GM19328 (cell line): ENCODE results near the gene OGT.
A peak's percentile ranks its signal among the peaks of the same experiment; 100 is the strongest.
"Not testable (repeated sequence)": the region's sequence is repeated elsewhere in the genome, so short reads cannot be mapped to it uniquely, and the experiment has no call there.

Experiments
- ATAC-seq: cut with Tn5 transposase; IDR thresholded peaks from one replicate; pipeline ENCODE4 v1.9.1; 2021; ENCODE audit warnings: mild to moderate bottlenecking, moderate library complexity; ENCODE audit not compliant: unreplicated experiment

OGT gene

DNA sequence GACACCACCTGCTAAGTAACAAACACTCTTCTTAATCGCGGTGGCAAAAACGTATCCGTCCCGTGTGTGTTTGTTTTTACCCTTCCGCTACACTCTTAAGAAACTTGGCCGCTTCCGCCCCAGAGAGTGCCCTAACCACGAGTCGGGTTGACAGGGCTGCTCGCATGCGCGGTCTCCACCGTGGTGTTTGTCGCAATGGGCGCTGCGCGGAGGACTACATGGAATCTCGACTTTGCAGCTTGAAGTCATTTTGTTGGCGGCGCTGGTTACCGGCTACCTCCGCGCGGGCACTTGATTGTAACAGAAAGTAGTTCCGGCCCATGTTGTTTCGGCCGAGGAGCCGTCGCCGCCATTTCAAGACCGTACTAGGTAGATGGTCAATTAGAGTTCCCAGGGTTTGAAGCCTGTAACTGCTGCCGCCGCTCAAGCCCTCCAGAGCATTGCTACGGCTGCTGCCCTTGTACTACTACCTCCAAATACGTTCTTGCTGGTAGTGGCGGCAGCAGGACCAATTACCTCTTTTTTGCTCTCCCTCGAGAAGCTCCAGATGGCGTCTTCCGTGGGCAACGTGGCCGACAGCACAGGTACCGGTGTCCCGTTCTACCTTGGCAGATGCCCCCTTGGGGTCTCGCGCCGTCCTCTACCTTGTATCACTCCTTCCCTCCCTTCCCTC lies at the start of gene OGT:
Gene OGT, plus strand, starts transcription at position 352 of the 673 bp plus-strand sequence. Its CDS starts 196 bp downstream, at position 548.
- peak; percentile 84 for ATAC-seq

DNA sequence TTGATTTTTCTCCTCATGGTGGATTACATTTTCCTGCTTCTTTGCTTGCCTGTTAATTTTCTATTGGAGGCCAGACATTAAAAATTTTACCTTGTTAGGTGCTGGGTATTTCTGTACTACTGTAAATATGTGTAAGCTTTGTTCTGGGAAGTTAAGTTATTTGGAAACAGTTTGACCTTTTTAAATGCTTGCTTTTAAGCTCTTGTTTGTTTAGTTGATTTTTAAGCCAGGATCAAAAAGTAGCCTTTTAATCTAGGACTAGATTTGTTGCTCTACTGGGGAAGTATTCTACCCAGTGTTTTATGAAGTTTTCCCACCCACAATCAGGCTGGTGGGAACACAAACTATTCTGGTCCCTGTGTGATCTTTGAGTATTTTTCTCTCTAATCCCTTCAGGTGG lies 45.1 kb upstream of the OGT start:
- ATAC-seq: no peak

DNA sequence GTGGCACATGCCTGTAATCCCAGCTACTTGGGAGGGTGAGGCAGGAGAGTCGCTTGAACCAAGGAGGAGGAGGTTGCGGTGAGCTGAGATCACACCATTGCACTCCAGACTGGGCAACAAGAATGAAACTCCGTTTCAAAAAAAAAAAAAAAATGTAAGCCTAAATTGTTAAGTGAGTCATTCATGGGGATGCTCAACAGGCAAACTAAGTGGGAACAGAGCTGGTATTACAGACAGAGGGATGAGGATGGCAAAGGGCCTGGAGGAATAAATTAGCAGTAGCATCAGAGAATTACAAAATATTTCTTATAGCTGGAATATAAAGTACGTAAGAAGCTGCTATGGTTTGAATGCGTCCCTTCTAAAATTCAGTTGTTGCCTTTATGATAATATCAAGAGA lies 43.4 kb upstream of the OGT start:
- ATAC-seq: no peak

DNA sequence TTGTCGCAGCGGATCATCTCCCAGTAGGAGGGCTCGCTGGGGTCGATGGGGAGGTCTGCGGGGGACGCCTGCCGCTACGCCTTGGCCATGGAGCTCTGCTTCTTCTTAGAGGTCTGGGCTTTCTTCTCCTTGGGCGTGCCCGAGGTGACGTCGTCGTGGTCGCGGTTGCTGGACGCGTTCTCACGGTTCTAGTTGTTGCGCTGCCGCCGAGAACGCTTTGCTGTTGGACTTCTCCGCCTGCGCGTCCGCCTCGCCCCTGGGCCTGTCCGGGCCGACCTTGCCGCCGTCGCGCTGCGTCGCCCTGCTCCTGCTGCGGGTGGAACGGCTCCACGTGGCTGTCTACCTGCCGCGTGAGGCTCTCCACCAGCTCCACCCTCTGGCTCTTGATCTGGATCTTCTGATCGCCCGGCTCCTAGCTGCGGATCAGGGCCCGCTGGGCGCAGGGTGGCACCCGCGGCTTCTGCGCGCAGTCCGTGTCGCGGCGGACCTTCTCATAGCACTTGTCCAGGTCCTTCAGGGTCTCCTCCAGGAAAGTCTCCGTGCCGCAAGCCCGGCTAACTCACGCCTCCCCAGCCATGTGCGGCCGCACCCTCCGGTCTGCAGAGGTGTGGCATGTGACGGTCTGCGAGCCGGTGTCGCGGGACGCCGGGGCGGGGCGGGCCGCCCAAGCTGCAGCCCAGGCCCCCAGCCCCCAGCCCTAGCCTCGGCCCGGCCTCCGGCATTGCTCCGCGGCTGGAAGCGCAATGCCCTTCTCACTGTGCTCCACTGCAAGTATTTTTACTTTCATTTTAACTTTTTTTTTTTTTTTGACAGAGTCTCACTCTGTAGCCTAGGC lies 40.5 kb upstream of the OGT start:
- ATAC-seq: no peak

DNA sequence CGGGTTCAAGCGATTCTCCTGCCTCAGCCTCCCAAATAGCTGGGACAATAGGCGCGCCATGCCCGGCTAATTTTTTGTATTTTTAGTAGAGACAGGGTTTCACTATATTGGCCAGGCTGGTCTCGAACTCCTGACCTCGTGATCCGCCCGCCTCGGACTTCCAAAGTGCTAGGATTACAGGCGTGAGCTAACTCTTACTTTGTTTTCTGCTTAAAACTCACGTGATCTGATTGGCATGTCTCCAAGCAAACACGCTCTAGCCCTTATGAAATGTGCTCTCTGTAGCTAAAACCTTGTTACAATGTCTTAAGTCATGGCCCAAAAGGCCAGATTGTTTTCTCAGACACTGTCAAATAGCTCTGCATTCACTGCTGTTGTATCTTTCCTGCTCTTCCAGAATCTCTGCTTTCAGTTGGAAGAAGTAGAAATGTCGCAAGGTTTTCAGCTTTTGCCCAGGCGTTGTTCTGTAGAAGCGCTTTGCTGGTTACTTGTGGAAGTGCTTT lies 39.7 kb upstream of the OGT start:
- ATAC-seq: no peak

DNA sequence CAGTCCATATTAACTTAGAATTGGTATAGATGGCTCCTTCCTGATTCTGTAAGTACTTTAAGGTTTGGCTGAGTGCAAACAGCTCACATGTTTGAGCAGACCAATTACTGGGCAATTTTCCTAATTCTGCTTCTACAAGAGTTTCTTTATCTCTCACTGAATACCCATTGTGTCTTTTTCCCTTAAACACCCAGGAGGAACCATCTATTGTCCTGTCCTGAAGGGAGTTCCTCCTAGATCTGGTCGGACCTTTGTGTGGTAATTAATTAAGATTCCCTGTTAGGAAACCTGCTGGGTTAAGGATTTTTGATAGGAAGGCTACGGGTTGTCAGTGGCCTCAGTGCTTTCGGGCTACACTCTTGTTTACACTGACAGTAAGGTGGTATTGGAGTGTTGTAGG lies 36.9 kb upstream of the OGT start:
- ATAC-seq: not testable (repeated sequence)

DNA sequence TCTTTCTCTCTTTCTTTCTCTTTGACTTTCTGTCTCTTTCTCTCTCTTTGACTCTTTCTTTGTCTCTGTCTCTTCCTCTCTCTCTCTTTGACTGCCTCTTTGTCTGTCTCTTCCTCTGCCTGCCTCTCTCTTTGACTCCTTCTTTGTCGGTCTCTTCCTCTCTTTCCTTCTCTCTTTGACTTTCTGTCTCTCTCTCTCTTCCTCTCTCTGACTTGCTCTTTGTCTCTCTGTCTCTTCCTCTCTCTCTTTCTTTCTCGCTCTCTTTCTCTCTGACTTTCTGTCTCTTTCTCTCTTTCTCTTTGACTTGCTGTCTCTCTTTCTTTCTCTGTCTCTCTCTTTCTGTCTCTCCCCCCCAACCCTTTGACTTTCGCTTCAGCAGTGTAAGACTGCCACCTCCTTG lies 36.4 kb upstream of the OGT start:
- no peak for ATAC-seq

DNA sequence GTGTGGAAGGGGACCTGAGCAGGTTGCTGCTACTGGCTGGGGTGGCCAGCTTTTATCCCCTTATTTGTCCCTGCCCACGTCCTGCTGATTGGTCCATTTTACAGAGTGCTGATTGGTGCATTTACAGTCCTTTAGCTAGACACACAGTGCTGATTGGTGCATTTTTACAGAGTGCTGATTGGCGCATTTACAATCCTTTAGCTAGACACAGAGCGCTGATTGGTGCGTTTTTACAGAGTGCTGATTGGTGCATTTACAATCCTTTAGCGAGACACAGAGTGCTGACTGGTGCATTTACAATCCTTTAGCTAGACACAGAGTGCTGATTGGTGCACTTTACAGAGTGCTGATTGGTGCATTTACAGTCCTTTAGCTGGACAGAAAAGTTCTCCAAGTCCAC lies 30.8 kb upstream of the OGT start:
- ATAC-seq: not testable (repeated sequence)

DNA sequence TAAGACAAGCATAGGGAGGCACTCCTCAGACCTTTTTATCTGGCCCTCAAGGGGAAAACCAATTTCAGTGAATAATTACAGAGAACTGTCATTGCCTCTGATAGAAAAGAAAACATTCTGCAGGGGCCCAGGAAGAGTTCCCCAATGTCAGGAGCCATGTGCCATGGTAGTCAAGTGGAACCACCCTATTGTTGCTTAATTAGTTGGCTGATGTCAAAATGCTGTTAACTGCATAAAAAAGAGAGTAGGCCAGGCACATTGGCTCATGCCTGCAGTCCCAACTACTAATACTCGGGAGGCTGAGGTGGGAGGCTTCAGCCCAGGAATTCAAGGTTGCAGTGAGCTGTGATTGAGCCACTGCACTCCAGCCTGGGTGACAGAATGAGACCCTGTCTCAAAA lies 28.6 kb upstream of the OGT start:
- ATAC-seq: no peak

DNA sequence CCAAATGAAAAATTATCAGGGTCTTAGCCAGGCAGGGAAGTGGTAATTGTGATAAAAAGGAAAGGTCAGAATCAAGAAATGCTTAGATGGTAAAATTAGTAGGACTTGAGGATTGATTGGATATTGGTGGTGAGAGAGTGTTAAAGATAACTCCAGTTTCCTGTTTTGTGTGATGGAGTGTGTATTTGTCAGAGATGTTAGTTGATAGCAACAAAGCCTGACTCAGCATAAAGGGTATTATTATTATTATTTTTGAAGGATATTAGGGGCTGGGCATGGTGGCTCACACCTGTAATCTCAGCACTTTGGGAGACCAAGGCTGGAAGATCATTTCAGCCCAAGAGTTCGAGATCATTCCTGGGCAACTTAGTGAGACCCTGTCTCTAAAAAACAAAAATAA lies 23.6 kb upstream of the OGT start:
- no peak for ATAC-seq

DNA sequence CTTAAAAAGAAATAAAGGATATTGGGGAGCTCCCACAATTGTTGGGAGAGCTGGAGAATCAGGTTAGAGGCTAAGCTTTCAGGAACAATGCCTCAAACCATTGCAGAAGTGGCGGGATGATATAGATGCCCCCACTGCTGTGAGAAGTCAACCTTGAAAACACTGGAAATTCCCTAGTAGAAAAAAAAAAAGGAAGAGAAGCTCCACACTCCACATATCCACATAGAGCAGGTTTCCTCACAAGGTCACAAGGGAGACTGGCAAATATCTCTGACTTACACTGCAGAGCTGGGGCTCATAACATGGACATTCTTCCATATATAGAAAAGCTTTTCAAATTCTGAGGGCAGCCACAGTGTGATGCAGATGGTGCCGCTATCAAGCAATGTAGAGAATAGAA lies 22.7 kb upstream of the OGT start:
- ATAC-seq: no peak

DNA sequence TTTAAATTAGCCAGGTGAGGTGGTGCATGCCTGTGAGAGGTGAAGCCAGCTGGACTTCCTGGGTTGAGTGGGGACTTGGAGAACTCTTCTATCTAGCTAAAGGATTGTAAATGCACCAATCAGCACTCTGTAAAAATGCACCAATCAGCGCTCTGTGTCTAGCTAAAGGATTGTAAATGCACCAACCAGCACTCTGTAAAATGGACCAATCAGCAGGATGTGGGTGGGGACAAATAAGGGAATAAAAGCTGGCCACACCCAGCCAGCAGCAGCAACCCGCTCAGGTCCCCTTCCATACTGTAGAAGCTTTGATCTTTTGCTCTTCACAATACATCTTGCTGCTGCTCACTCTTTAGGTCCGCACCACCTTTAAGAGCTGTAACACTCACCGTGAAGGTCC lies 19.2 kb upstream of the OGT start:
- not testable (repeated sequence) for ATAC-seq

DNA sequence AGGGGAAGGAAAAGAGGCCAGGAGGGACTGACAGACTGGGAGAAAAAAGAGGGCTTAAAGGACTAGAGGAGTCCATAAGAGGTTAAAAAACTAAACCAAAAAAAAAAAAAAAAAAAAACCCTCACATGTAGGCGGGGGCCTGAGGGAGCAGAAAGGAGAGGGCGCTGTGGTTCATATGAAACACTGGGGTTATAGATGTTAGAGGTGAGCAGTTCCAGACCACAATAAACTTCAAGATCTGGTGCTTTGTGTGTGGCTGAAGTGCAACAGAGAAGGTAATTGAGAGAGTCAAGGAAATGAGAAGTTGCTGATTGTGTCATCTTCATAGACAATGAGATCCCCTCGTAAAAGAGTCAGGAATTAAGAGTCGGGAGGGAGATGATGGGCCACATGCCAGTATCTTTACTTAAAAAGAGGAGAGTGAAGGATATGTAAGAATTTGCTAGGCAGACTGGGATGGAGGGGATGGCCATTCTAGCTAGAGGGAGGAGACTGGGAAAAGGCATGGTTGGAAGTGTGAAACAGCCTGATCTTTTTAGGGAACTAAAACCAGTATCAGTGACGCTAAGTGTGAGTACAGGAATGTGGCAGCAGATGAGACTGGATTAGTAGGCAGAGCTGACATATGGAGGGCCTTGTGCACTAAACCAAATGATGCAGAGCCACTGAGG lies 18.4 kb upstream of the OGT start:
- peak; percentile 85 for ATAC-seq

DNA sequence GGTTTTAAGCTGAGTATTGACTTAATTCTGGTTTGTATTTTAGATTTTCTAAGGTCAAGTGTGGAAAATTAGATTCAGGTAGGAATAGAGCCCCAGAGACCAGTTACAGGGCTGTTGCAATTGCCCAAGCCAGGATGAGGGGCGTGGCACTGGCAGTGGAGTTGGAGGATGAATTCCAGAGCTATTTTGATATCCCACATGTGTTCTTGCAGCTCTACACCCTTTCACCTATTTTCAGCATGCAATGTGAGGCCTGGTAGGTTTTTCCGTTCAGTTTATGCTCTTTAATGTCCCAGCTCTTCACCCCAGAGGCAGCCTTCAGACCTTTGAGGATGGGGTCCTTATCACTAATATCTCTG lies 17.9 kb upstream of the OGT start:
- ATAC-seq: no peak

DNA sequence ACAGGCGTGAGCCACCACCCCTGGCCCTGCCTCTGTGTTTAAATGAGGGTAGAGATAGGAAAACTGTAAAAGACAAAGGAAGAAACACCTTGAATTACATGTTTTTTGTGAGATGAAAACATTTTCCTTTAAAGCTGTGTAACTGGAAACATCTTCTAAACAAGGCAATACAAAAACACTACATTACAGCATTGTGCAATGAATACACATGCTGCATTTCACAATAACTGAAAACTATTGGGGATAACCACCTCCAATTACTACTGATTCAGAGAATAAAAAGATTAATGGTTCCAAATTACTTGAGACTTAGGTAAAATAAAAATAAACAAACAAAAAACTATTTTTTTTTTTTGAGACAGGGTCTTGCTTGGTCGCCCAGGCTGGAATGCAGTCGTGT lies 7.6 kb upstream of the OGT start:
- ATAC-seq: no peak

DNA sequence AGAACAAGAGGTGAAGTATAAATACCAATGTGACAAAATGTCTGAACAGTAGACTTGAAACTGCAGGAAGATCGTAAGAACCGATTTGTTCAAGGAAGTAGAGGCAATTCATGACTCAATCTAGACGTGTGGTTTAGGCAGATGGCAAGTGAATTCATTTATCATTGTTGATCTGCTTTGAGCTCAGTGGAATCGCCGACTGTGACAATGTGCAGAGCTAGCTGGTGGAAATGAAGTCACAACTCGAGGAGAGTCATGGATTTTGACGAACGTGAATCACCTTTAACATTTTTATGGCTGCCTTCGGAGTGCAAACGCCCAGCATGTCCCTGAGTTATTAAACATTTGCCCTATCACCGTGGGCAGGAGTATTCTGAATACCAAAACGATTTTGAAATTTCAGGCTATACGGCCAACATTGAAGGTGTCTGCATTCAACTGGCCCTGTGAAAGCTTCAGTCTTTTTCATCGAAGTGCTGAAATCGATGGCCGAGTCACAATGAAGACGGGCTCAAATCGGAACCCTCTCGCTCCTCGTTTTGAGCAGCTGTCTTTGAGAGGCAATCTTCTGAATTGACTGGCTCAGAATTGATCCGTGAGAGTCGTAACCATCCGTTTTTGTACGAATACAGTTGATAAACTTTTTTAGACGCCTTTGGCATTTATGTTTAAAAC lies 689 bp upstream of the OGT start:
- no peak for ATAC-seq

DNA sequence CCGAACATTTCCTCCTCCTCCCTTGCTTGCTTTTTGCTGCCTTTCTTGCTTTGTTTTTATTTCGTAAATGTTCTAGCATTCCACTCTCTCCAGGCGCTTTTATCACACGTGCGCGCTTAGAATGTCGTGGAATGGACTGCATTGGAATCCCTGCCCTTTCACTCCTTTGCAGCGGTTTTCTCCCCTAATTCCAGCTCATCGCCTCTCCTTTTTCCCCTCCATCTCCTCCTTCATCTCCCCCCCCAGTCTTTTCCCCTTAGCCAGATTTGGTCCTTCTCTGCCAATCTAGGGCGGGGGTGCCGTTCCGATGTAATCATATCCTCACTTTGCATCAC lies 579 bp downstream of the OGT start:
- ATAC-seq: no peak

DNA sequence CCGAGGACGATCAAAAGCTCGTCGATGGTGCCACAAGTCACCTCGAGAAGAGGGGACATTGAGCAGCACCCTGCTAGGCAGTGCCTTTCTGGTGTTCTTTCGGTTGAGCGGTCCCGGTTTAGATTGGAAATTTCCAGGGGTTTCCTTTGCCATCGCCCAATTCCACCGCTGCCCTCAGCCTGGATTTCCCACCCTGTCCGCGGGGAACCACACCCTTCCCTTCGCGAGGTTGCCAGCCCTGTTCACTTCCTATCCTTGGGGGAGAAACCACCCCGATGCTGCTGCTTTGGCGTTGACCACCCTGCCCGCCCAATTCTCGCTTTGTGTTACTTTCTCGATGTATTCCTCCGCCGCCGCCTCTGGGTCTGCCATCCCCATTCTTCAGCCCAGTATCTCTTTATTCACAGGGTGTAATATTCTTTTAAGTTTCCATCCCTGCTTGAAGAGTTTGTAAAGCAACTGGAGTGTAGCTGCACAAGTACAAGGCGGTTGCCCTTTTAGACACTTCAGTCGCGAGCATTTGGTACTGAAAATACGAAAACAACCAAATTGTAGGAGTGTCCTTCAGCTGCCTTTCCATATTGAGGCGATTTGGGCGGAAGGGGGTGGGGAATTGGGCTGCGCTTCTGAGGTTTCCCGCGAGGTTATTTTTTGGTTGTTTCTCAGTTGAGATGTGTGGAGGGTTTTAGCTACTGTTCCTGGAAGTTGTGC lies 1.1 kb downstream of the OGT start:
- no peak for ATAC-seq

DNA sequence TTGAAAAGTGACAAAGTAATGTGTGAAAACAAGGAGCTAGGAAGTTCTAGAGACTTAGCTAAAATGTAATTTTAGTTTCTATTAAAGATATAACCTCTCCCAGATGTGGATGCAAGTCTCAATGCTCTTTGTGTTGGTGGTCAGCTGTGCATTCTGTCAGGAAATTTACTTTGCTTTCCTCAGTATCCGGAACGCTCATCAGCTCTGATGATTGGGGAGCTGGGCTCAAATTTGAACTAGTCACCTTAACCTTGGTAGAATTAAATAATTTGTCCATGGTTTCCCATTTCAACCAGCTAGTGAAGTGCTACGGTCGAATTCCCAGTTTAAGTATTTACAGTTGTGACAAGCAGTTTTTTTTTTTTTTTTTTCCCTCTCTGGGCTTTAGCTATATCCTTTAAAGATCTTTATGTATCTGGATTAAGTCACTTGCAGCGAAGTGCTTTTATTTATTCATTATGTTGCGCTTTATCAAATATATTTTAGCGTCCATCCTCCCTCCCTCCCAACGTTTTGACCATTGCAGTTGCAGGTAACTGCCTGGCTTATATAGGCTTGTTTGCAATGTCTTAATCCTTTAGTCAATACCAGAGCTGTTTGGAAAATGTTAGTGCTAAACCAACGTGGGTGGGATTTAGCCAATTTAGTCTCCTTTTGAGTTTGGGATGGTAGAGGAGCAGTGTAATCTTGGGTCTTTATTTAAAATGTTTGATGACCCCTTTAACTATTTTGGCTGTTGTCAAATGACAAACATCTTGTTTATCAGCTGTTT lies 2.1 kb downstream of the OGT start:
- no peak for ATAC-seq

DNA sequence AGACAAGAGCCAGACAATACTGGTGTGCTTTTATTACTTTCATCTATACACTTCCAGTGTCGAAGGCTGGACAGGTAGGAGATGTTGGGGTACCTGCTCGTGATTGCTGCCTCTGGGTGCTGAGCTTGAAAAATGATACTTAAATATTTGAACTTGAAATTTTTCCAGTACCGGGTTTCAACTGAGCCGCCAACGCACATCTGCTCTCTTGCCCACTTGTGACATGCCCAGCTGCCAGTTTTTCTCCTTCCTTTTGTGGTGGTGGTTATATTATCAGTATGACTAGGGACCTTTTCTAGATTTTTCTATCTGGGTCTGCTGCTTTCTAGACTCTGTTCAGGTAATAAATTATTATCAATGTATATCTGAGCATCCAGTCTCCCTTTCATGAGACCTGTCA lies 3.4 kb downstream of the OGT start:
- ATAC-seq: no peak
